GM19438 (cell line): ENCODE results near the gene WNT6.

Experiments used
- ATAC-seq: cut with Tn5 transposase; IDR thresholded peaks from one replicate; pipeline ENCODE4 v1.9.1; 2021; ENCODE audit warnings: low read depth; ENCODE audit not compliant: unreplicated experiment

WNT6 gene

DNA sequence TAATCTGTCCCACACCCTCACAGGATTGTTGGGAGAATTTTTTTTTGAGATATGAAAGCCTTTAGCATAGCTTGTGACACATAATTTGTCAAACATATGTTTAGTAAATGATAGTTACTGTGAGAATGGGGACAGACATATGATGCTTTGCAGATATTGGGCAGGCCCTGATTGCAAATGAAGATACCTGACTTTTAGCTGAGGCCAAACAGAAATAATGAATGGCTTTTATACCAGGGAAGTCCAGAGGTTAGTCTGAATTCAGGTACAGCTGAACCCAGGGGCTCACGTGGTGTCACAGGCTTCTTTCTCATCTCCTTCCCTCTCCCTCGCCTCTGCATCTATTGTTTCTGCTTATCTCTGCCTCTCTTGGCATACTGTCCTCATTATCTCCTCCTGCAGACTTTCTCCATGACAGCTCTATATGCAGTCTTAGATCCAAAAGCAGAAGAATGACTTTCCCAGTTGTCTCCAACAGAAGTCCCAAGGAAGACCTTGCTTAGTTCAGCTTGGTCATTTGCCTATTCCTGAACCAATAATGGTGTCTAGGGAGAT, 16.2 kb downstream of the WNT6 start:
- ATAC-seq, result no peak

DNA sequence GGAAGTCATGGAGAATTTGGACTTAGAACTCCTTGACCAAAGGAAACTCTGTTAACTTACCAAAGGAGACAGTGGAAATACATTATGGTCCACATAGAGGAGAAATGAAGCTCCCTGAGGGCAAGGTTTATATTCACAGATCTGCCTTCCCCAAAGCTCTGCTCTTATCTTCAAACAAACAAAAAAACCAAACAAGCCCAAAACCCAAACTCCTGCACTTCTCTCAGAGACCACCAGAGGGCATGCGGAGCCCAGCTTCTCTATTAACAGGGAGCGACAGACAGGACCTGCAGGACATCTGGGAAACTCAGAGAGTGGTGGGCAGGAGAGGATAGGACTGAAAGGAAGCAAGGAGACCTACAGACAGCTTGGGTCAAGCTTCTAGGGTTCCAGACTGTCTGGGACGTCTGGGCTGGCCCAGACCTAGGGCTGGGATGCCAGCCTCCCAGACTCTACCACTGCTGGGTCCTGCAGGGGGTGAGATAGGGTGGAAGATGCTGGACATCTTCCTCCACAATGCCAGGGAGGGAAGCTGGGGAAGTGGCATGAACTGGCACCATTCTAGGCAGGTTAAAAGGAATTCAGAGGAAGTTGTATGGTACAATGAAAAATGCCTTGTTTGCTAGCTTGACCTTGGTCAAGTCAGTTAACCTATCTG, 17.1 kb downstream of the WNT6 start:
- ATAC-seq, result no peak

- ATAC-seq, result no peak
These were observed 17.7 kb downstream of the WNT6 start for GRCh38 chr2:218877331-218877730.

DNA sequence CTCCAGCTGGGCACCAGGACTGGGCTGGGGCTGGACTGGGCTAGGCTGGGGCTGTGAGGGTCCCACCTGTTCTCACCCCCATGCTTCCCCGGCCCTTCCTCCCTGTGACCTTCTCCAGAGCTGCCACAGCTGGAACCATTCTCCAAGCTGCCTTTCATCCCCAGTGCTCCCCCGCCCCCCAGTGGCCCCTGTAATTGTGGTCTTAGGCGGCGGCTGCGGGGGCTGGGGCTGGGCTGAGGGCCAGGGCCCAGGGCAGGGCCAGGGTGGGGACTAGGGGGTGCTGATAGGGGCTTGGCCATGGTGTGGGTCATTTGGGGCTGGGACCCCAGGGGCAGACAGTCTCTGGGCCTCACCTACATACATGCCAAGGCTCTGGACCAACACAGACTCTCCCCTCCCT, 18.3 kb downstream of the WNT6 start:
- no peak for ATAC-seq

- no peak for ATAC-seq
These were observed 18.9 kb downstream of the WNT6 start for GRCh38 chr2:218878486-218878885.

DNA sequence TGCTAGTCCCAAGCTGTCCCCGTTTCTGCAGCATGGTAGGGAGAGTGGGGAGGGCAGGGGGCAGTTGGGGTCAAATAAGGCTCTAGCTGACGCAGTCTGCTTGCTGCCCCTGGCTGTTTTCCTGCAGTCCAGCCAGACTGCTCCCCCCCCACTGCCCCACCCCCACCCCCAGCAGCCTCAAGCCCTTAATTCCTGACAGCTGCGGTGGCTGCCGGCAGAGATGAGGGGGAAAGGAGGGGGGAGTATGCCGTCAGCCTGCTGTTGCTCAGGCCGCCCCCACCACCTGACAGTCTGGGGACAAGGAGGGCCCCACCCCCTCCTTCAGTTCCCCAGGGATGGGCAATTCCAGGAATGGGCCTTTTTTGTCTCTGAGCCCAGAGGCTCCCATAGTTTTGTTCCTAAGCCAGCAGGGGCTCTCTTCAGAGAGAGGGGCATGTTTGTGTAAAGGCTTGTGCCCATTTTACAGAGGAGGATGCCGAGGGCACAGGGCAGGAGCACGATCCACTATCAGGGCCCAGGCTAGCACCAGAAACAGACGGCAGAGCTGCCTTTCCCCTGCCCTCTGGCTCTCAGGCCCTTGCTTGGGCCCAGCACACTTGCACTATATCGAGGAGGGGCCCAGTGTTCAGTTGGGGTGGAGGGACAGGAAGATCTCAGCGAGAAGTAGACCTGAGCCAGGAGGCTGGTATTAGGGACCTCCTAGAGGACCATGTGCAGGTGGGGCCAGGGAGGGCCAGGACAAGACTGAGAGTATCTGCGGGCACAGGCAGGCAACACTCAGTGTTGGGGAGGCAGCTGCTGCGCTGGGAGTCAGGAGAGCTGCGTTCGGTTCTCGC, 19.5 kb downstream of the WNT6 start:
- ATAC-seq, result no peak

GRCh38 chr2:218879776-218880101, 20.1 kb downstream of the WNT6 start:
- ATAC-seq, result no peak

DNA sequence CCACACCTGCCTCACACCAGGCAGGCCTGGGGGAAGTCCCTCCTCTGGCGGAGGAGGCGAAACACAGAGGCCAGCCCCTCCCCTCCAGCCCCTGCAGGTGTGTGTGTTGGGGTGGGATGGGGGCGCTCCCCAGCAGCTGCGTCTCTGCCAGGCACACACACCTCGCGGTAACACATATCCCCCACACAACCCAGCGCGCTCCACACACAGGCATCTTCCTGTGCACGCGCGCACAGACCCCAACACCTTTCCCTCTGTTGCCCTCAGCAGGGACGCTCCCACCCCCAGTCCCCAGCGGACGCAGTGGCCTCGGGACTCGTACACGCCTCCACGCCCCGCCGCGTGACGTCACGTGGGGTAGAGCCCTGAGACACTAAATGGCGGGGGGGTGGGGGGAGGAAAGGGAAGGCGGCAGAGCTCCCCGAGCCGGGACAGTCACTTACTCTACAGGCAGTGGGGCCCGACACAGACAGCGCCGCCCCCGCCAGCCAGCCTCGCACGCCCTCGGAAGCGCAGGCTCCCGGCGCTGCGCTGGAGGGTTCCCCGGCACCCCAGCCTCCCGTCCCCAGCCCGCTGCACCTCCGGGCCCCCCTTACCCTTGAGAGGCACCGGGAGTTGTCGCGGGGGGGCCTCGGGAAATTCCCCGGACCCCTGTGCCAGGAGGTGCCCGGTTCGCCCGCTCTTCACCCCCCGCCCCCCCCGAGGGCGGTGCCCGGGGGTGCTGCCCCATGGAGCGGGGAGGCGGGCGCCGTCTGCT, 20.7 kb downstream of the WNT6 start, which contains the start of gene WNT10A:
Gene WNT10A (plus strand): TSS at position 751 of the 757 bp plus-strand sequence. CDS start 144 bp downstream, outside the sequence.
- ATAC-seq, result peak; percentile 64

DNA sequence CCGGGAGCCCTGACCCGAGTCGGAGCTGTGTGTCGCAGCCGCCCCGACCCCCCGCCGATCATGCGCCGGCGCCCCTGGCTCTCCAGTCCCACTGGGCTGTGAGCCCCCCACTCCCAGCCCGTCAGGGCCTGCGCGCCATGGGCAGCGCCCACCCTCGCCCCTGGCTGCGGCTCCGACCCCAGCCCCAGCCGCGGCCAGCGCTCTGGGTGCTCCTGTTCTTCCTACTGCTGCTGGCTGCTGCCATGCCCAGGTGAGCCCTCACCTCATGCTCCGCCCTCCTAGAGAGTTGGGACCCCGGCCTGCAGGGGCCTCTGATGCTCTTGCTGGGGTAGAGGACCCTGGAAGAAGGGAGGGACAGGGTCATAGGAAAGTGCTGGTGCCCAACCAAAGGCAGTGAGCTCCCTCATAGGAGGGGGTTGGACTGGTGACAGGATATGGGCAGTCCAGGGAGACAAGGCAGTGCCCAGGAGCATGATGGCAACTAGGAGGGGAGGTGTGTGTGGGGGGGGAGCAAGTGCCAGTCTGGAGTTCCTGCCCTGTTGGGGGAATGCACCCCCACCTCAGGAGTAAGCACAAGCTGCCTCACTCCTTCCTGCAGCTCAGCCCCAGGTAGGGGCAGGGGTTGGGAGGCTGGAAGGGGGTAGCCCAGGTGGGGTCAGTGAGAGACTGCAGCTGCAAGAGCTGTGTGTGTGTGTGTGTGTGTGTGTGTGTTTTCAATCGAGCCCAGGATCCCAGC, 21.4 kb downstream of the WNT6 start:
- no peak for ATAC-seq

DNA sequence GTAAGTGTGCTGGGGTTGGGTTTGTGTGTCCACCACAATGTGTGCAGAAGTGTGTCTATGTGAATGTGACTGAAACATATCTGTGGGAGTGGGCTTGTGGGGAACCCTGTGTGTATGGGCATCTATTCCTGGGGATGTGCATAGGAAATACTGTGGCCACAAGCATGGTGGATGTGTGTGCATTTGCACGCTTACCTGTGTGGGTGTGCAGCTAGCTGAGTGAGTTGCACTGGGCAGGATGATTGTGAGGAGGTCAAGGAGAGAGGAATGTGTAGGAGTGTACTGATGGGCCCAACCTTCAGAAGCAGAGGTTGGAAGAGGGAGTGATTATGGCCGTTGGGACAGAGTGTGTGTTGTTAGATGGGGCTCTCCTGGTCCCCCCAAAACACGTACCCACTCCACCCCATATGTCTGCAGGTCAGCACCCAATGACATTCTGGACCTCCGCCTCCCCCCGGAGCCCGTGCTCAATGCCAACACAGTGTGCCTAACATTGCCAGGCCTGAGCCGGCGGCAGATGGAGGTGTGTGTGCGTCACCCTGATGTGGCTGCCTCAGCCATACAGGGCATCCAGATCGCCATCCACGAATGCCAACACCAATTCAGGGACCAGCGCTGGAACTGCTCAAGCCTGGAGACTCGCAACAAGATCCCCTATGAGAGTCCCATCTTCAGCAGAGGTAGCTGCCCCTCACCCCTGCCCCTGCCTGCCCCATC, 22.3 kb downstream of the WNT6 start:
- no peak for ATAC-seq

DNA sequence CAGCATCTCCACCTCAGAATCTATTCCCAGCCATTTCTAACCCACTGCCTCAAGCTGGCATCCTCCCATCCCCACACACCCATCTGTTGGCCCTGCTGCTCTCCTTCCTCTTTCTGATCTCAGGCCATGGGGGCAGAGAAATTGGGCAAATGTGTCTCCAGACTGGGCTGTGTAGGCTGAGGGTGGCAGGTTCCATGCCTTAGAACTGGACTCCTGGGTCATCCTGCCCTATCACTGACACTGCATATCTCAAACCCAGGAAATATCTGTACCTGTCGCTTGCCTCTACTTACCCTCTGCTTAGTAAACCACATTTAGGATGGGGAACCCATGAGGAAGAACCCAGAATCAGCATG, 22.8 kb downstream of the WNT6 start:
- ATAC-seq, result no peak

DNA sequence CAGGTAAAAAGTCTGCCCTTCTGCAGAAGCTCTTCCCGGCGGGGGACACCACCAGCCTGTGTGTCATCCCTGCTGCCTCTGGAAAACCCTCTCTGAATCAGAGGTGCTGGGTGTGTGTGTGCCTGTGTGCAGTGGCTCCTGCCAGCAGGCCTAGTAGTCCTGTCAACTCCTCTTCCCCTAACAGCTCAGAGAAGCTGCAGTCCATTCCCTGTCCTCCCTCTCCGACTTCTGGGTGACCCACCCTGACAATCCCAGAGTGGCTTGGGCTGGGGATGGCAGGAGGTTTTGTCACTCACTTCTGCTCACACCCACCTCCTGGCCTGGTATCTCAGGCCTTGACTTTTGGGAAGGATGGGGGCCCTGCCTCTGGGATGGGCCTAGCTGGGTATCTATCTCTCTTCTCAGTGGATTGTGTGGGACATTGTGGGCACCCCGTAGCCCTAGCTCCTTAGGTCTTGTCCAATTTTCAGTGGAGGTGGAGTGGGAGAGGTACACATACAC, 23.3 kb downstream of the WNT6 start:
- no peak for ATAC-seq

- no peak for ATAC-seq
These were observed 24.2 kb downstream of the WNT6 start for GRCh38 chr2:218883491-218884490.

DNA sequence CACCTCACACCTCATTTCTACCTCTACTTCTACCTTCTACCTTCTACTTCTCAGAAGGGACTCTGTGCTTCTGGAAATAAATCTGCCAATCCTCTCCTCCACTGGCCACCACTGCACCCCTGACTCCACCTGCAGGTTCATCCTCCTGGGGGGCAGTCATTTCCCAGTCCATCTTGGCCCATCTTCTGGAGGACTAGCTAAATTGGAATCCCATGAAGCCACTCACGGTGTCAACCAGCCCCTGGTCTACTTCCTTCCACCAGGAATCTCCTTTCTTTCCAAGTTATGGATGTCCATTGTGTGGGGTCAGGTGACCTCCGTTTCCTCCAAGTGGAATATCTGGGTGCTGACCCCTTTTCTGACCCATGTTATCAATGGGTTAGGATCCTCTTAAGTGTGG, 24.9 kb downstream of the WNT6 start:
- no peak for ATAC-seq

DNA sequence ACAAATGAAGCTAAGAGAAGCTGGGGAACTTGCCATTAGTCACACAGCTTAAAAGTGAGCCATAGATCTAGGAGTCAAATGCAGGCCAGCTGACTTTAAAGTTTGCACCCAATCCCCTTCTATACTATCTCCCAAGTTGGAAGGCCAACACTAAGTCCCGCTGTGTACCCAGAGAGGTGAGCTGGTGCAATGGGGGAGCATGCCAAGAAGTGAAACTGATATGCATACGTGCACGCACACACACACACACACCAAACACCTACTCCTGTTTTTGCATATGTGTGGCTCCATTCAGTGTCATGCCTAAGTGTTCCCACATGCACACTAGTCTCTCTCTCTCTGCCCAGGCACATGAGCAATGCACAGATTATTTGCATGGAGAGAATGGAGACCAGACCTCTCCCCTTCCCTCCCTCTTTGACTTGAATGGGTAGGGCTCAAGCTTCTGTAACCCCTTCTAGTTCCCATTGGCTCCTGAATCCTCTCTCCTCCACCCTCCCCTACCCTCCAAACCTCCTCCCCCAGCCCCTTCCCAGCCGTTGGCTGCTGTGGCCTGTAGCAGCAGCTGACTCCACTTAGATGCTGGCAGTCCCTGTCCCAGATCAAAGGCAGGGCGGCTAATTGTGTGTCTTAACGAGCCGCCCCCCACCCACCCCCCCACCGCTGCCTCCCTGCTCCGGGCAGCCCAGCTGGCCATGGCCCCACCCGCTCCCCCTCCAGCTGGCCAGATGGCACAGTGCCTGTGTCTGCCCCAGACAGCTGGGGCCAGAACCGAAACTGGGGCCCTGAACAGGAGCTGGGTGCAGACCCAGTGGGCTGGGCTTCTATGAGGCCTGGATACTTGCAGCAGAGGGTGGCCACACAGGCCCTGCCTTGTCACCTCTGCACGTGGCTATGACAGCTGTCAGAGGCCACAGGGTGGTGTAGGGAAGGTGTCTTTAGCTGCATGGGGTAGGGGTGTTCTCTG, 26.7 kb downstream of the WNT6 start:
- ATAC-seq, result peak; percentile 61

DNA sequence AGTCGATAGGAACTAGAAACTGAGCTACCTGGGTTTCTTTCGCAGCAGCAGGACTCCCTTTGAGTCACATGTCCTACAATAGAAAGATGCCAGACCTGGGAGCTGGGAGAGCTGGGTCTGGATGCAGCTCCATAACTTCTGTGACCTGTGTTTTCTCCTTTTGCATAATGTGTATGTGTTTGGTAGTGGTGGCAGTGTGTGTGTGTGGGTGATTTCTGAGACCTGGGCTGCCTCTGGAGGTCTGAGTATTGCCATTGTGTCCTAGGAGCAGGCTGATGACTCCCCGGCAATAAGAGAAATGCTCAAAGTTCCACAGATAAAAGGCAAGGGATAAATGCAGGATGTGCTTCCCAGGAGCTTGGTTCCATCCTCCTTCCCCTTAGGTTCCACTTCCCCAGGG, 27.5 kb downstream of the WNT6 start:
- no peak for ATAC-seq

- ATAC-seq, result no peak
These were observed 28.7 kb downstream of the WNT6 start for GRCh38 chr2:218888341-218888740.
